ENCODE data around the gene NCAM1.

DNA sequence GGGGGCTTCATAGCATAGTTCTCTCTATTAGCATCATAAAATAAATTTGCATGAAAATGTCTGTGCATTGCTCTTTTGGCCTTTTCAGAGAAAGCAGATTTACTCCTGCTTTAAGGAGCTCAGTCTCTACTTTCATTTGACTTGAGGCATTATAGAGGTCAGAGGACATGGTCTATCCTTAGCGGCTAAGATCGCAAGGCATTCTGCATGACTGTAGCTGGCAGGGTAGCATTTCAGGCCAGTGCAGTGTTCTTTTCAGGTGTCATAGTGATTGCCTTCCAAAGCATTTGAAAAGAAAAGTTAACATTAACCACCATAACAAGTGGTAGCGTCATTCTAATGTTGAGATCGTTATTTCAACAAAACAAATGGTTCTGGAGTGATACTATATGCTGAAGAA is 126.5 kb downstream of the NCAM1 start:
- no peak for TF ChIP-seq POLR2A (IDR thresholded peaks at IDR 0.05; ENCODE audit: low read length)
- no peak for TF ChIP-seq GATA1 (IDR thresholded peaks at IDR 0.05; ENCODE audit: low read depth, low read length)
